Neural cell (in vitro differentiated cells): ENCODE data around the gene RNF123. TPM values are rescaled to one million over a fixed set of nuclear protein-coding genes. Genes with fewer than 3 reads are reported as not detected.
A peak's percentile ranks its signal among the peaks of the same experiment; 100 is the strongest.

Experiments
- H2AFZ ChIP-seq: fragments of 200-600, 300-800 bp; sonication (generic), shearing (Covaris generic); 2 replicates; pipeline ENCODE4 v1.6.0; 2014; ENCODE audit warnings: low read depth, mild to moderate bottlenecking, antibody characterized with exemption, low read length, moderate library complexity
- H3F3A ChIP-seq: fragments of 200-600 bp; shearing (Covaris generic); 2 replicates; pipeline ENCODE4 v1.6.1; 2016; ENCODE audit warnings: mild to moderate bottlenecking, moderate library complexity, mixed read lengths, antibody characterized with exemption, low read length; ENCODE audit not compliant: insufficient read depth, poor library complexity, severe bottlenecking
- H3K27ac ChIP-seq: fragments of 200-600, 300-800 bp; sonication (generic), shearing (Covaris generic); 2 replicates; pipeline ENCODE4 v1.5.1; 2014; ENCODE audit warnings: mild to moderate bottlenecking, low read length, moderate library complexity
- H3K27me3 ChIP-seq: fragments of 300-800, 200-600 bp; sonication (generic), shearing (Covaris generic); 2 replicates; pipeline ENCODE4 v1.6.0; 2014; ENCODE audit warnings: mild to moderate bottlenecking, low read depth, low read length, moderate library complexity; ENCODE audit not compliant: insufficient read depth
- H3K36me3 ChIP-seq: fragments of 300-800, 200-600 bp; sonication (generic), shearing (Covaris generic); 2 replicates; pipeline ENCODE4 v1.5.1; 2014; ENCODE audit warnings: mild to moderate bottlenecking, antibody characterized with exemption, low read length, moderate library complexity; ENCODE audit not compliant: insufficient read depth
- H3K4me2 ChIP-seq: fragments of 300-800, 200-600 bp; sonication (generic), shearing (Covaris generic); 2 replicates; pipeline ENCODE4 v1.6.0; 2014; ENCODE audit warnings: mild to moderate bottlenecking, low read length
- H3K4me3 ChIP-seq: fragments of 300-800, 200-600 bp; sonication (generic), shearing (Covaris generic); 2 replicates; pipeline ENCODE4 v1.5.1; 2014; ENCODE audit warnings: mild to moderate bottlenecking, low read length, moderate library complexity
- H3K79me2 ChIP-seq: fragments of 200-600 bp; shearing (Covaris generic); replicated peaks from 2 replicates; pipeline ENCODE4 v1.6.0; 2014; ENCODE audit warnings: mild to moderate bottlenecking, low read length, moderate library complexity; ENCODE audit not compliant: insufficient read depth
- H3K9ac ChIP-seq: fragments of 300-800, 200-600 bp; sonication (generic), shearing (Covaris generic); 2 replicates; pipeline ENCODE4 v1.6.1; 2016; ENCODE audit warnings: mild to moderate bottlenecking, low read length, mixed read lengths
- H3K9me2 ChIP-seq: fragments of 200-600 bp; shearing (Covaris generic); 2 replicates; pipeline ENCODE4 v1.6.1; 2016; ENCODE audit warnings: mild to moderate bottlenecking, low read length, mixed read lengths; ENCODE audit not compliant: insufficient read depth
- H3K9me3 ChIP-seq: fragments of 200-600, 300-800 bp; sonication (generic), shearing (Covaris generic); 2 replicates; pipeline ENCODE4 v1.6.1; 2016; ENCODE audit warnings: mild to moderate bottlenecking, mixed run types, low read length, moderate library complexity, mixed read lengths
- H4K20me1 ChIP-seq: fragments of 200-600 bp; shearing (Covaris generic); 2 replicates; pipeline ENCODE4 v1.6.1; 2016; ENCODE audit warnings: mild to moderate bottlenecking, mixed run types; ENCODE audit not compliant: insufficient read depth
- EP300 ChIP-seq: fragments of 450-650 bp; conservative IDR thresholded peaks from 2 replicates; pipeline ENCODE4 v1.6.1; 2014; ENCODE audit warnings: antibody characterized with exemption, mild to moderate bottlenecking, moderate library complexity; ENCODE audit not compliant: poor library complexity, severe bottlenecking
- EZH2 ChIP-seq: fragments of 200-600, 300-800 bp; shearing (Covaris generic), sonication (generic); IDR thresholded peaks from 2 replicates; pipeline ENCODE4 v1.6.1; 2014; ENCODE audit warnings: antibody characterized with exemption, low read length, borderline replicate concordance, mild to moderate bottlenecking; ENCODE audit not compliant: insufficient read depth, poor library complexity, severe bottlenecking
- MXI1 ChIP-seq: fragments of 450-650 bp; conservative IDR thresholded peaks from 2 replicates; pipeline ENCODE4 v1.6.1; 2014; ENCODE audit warnings: antibody characterized with exemption, mild to moderate bottlenecking; ENCODE audit not compliant: poor library complexity, severe bottlenecking
- POLR2AphosphoS5 ChIP-seq: IDR thresholded peaks from 2 replicates; pipeline ENCODE4 v1.6.1; 2012
- RAD21 ChIP-seq: fragments of 450-650 bp; conservative IDR thresholded peaks from 2 replicates; pipeline ENCODE4 v1.6.1; 2014; ENCODE audit warnings: antibody characterized with exemption, mild to moderate bottlenecking, moderate library complexity
- SMC3 ChIP-seq: fragments of 450-650 bp; conservative IDR thresholded peaks from 2 replicates; pipeline ENCODE4 v1.6.1; 2014; ENCODE audit warnings: antibody characterized with exemption, mild to moderate bottlenecking, moderate library complexity; ENCODE audit not compliant: poor library complexity
- TAF1 ChIP-seq: IDR thresholded peaks from 2 replicates; pipeline ENCODE4 v1.6.1; 2012; ENCODE audit warnings: low read depth
- polyA plus RNA-seq: library from polyadenylated mRNA; depleted of rRNA; stranded (reverse); fragments of >200 nt; gene quantifications from 2 replicates; pipeline ENCODE4 v1.2.3, GENCODE V29; 2014
- TF ChIP-seq, protein P1 (sequence below): IDR thresholded peaks from 2 replicates; pipeline ENCODE4 v1.6.1; 2012; ENCODE audit warnings: borderline replicate concordance
- TF ChIP-seq, protein P2 (sequence below): fragments of 450-650 bp; IDR thresholded peaks from 2 replicates; pipeline ENCODE4 v1.5.1; 2014; ENCODE audit warnings: antibody characterized with exemption, mild to moderate bottlenecking, moderate library complexity; ENCODE audit not compliant: poor library complexity, severe bottlenecking

The RNF123 gene
- polyA plus RNA-seq, 1 donor from 2014 or later: 27.4 TPM

DNA sequence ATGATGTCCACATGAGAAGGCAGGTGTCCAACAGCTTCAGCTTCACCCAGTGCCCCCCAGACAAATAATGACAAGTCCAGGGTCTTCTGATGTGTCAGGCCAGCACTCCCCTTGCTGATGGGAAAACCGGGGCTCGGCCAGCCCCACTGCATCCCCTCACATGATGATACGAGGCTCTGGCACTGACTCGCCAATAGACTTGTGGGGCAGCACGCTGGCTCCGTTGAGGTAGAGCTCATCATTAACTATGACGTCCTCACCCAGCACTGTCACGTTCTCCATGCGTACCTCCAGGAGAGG lies 32.2 kb downstream of the RNF123 start:
- no peak overlapping the region for H3K27ac ChIP-seq
- H3K9me3 ChIP-seq: no peaks in the 10 kb centered on the region
- no peak overlapping the region for H3K4me3 ChIP-seq
- H2AFZ ChIP-seq: no peak overlapping the region
- no peaks in the 10 kb centered on the region for H3K9me2 ChIP-seq
- no peaks in the 10 kb centered on the region for H3F3A ChIP-seq
- TF ChIP-seq, protein P1, sequence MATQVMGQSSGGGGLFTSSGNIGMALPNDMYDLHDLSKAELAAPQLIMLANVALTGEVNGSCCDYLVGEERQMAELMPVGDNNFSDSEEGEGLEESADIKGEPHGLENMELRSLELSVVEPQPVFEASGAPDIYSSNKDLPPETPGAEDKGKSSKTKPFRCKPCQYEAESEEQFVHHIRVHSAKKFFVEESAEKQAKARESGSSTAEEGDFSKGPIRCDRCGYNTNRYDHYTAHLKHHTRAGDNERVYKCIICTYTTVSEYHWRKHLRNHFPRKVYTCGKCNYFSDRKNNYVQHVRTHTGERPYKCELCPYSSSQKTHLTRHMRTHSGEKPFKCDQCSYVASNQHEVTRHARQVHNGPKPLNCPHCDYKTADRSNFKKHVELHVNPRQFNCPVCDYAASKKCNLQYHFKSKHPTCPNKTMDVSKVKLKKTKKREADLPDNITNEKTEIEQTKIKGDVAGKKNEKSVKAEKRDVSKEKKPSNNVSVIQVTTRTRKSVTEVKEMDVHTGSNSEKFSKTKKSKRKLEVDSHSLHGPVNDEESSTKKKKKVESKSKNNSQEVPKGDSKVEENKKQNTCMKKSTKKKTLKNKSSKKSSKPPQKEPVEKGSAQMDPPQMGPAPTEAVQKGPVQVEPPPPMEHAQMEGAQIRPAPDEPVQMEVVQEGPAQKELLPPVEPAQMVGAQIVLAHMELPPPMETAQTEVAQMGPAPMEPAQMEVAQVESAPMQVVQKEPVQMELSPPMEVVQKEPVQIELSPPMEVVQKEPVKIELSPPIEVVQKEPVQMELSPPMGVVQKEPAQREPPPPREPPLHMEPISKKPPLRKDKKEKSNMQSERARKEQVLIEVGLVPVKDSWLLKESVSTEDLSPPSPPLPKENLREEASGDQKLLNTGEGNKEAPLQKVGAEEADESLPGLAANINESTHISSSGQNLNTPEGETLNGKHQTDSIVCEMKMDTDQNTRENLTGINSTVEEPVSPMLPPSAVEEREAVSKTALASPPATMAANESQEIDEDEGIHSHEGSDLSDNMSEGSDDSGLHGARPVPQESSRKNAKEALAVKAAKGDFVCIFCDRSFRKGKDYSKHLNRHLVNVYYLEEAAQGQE: no peak
- TF ChIP-seq SMC3 (no peak), EP300 (no peak), RAD21 (no peak), MXI1 (no peak), POLR2AphosphoS5 (no peak), TAF1 (no peak), EZH2 (no peak)
- TF ChIP-seq, protein P2, sequence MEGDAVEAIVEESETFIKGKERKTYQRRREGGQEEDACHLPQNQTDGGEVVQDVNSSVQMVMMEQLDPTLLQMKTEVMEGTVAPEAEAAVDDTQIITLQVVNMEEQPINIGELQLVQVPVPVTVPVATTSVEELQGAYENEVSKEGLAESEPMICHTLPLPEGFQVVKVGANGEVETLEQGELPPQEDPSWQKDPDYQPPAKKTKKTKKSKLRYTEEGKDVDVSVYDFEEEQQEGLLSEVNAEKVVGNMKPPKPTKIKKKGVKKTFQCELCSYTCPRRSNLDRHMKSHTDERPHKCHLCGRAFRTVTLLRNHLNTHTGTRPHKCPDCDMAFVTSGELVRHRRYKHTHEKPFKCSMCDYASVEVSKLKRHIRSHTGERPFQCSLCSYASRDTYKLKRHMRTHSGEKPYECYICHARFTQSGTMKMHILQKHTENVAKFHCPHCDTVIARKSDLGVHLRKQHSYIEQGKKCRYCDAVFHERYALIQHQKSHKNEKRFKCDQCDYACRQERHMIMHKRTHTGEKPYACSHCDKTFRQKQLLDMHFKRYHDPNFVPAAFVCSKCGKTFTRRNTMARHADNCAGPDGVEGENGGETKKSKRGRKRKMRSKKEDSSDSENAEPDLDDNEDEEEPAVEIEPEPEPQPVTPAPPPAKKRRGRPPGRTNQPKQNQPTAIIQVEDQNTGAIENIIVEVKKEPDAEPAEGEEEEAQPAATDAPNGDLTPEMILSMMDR: no peak
- H3K36me3 ChIP-seq: no peaks in the 10 kb centered on the region
- H3K79me2 ChIP-seq: no peaks in the 10 kb centered on the region
- H3K27me3 ChIP-seq: no peaks in the 10 kb centered on the region
- no peak overlapping the region for H3K4me2 ChIP-seq
- no peaks in the 10 kb centered on the region for H4K20me1 ChIP-seq
- no peak overlapping the region for H3K9ac ChIP-seq

DNA sequence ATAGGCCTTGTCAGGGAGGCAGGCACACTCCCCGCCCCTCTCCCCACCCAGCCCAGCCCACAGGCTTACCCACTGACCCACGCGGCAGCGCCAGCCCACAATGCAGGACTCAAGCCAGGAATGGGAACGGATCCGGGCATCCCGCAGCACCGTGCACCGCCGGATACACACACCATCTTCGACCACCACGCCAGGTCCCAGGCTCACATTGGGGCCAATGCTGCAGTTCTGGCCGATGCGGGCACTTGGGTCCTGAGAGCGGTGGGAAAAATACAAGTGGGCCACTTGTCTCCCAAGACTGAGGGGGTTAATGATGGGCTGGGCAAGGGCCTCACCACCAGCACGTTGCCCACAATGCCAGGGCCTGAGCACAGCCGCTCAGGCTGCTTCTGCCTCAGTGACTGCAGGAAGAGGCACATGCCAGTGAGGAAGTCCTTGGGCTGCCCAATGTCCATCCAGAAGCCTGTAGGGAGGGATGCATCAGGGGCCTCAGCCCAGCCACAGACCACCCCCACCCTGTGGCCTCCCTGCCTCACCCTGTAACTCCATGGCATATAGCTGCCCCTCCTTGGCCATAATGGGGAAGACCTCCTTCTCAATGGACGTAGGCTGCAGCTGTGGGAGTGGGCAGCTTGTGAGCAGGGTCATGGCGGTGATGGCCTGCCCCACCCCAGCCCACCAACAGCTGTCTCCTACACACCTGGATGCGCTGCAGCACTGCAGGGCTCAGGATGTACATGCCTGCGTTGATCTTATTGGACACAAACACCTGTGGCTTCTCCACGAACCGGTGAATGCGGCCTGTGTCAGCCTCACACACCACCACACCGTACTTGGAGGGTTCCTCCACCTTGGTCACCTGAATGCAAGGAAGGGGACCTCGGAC lies 32.8 kb downstream of the RNF123 start:
- H3K27ac ChIP-seq: no peak overlapping the region
- peak overlapping the region; percentile 99 for H3K4me3 ChIP-seq
- no peak overlapping the region for H3K9ac ChIP-seq

More for the DNA sequence above, 32.8 kb downstream of the RNF123 start:
- Histone ChIP-seq H3K27me3 (no peaks in the 10 kb centered on the region), H3K9me2 (no peaks in the 10 kb centered on the region), H3K79me2 (no peaks in the 10 kb centered on the region), H3F3A (no peaks in the 10 kb centered on the region), H3K4me2 (no peak overlapping the region), H2AFZ (no peak overlapping the region), H4K20me1 (no peaks in the 10 kb centered on the region), H3K36me3 (no peaks in the 10 kb centered on the region), H3K9me3 (no peaks in the 10 kb centered on the region)
- TF ChIP-seq, protein P2: no peak
- TF ChIP-seq EZH2 (no peak), SMC3 (no peak), TAF1 (no peak), RAD21 (no peak), POLR2AphosphoS5 (no peak), MXI1 (no peak), EP300 (no peak)
- TF ChIP-seq, protein P1: no peak
